ENCODE measurements around the gene TRAPPC5. TPM values are rescaled to one million over a fixed set of nuclear protein-coding genes. Genes with fewer than 3 reads are reported as not detected.

TRAPPC5 gene
- total RNA-seq, 1 experiment from 2014 or later = 101 TPM

- no peaks in the 10 kb centered on the region for H3K9me3 ChIP-seq (ENCODE audit: control insufficient read depth in 1 of 2, insufficient read depth in 1 of 2, low read depth in 1 of 2, low read length in 2 of 2)
- H4K20me1 ChIP-seq (ENCODE audit: insufficient read depth) = no peaks in the 10 kb centered on the region
- ATAC-seq (no peak), DNase-seq (ENCODE audit: low read depth, low spot score) (no peak)
- CTCF ChIA-PET = no interaction called here
- RAD21 ChIA-PET (ENCODE audit: low non-redundant PET in 1 of 2, low total read pairs in 2 of 2, uncharacterized antibody in 2 of 2, unreplicated experiment in 2 of 2) = no interaction called here
- H3K4me1 ChIP-seq (ENCODE audit: control insufficient read depth in 1 of 2, insufficient read depth in 2 of 2, low read length in 2 of 2) = peaks cover 0 to 18% of the 10 kb centered on the region in 2 experiments; a peak in 3 of 4 replicates
- no peak overlapping the region for H3K27ac ChIP-seq (ENCODE audit: low read depth, low read length)
- H3K4me3 ChIP-seq (replicated peaks in 1 of 2; ENCODE audit: low read depth in 1 of 2, low read length in 2 of 2) = no peak overlapping the region
- H3K79me2 ChIP-seq (ENCODE audit: insufficient read depth, low read length) = no peaks in the 10 kb centered on the region
- BruUV-seq (replicated peaks) = no TSS peak
- H3K9me2 ChIP-seq (ENCODE audit: insufficient read depth) = no peaks in the 10 kb centered on the region
- H3K9ac ChIP-seq (ENCODE audit: low read length) = no peak overlapping the region
- H3K36me3 ChIP-seq (ENCODE audit: control insufficient read depth in 1 of 2, insufficient read depth in 2 of 2, low read length in 2 of 2) = peaks cover 0 to 11% of the 10 kb centered on the region in 2 experiments; a peak in 1 of 4 replicates
- no peak for TF ChIP-seq RAD21 (IDR thresholded peaks at IDR 0.05; ENCODE audit: low read depth)
- TF ChIP-seq CBX3 (IDR thresholded peaks at IDR 0.05; ENCODE audit: low read depth) = no peak
- intact Hi-C loops (cut with micrococcal nuclease) = no loop called here
- no peaks in the 10 kb centered on the region for H3K27me3 ChIP-seq (ENCODE audit: insufficient read depth, low read length)
- no peak overlapping the region for H2AFZ ChIP-seq (ENCODE audit: low read depth, low read length, poor library complexity, severe bottlenecking)
- POLR2A ChIA-PET = no interaction called here
- H3K4me2 ChIP-seq (ENCODE audit: low read length) = no peak overlapping the region
Measured at GRCh38 chr19:7647156-7647555, 33.5 kb upstream of the TRAPPC5 start.

- H3K27ac ChIP-seq (ENCODE audit: low read depth, low read length) = no peak overlapping the region
- H3K4me3 ChIP-seq (replicated peaks in 1 of 2; ENCODE audit: low read depth in 1 of 2, low read length in 2 of 2) = no peak overlapping the region
- ChIA-PET CTCF (no interaction called here), RAD21 (ENCODE audit: low non-redundant PET in 1 of 2, low total read pairs in 2 of 2, uncharacterized antibody in 2 of 2, unreplicated experiment in 2 of 2) (no interaction called here), POLR2A (no interaction called here)
- no peak overlapping the region for H3K9ac ChIP-seq (ENCODE audit: low read length)
- BruUV-seq (replicated peaks) = no TSS peak
- H3K4me1 ChIP-seq (ENCODE audit: control insufficient read depth in 1 of 2, insufficient read depth in 2 of 2, low read length in 2 of 2) = peaks cover 3 to 17% of the 10 kb centered on the region in 2 experiments
- no peak for TF ChIP-seq POLR2A (IDR thresholded peaks at IDR 0.05; ENCODE audit: borderline replicate concordance, extremely low read depth, insufficient read depth, insufficient read length)
- no peak for TF ChIP-seq ZFX (IDR thresholded peaks at IDR 0.05)
- no peak for TF ChIP-seq ZNF274 (IDR thresholded peaks at IDR 0.05; ENCODE audit: low read depth, low read length)
- no peak for TF ChIP-seq ELF1 (IDR thresholded peaks at IDR 0.05; ENCODE audit: borderline replicate concordance, low read depth)
- no peak for TF ChIP-seq SP1 (IDR thresholded peaks at IDR 0.05; ENCODE audit: low read depth)
- H3K4me2 ChIP-seq (ENCODE audit: low read length) = no peak overlapping the region
- no peaks in the 10 kb centered on the region for H3K9me2 ChIP-seq (ENCODE audit: insufficient read depth)
- ATAC-seq (no peak), DNase-seq (ENCODE audit: low read depth, low spot score) (no peak)
- H3K9me3 ChIP-seq (ENCODE audit: control insufficient read depth in 1 of 2, insufficient read depth in 1 of 2, low read depth in 1 of 2, low read length in 2 of 2) = no peaks in the 10 kb centered on the region
- no peaks in the 10 kb centered on the region for H4K20me1 ChIP-seq (ENCODE audit: insufficient read depth)
- H3K27me3 ChIP-seq (ENCODE audit: insufficient read depth, low read length) = no peaks in the 10 kb centered on the region
- intact Hi-C loops (cut with micrococcal nuclease) = no loop called here
- no peaks in the 10 kb centered on the region for H3K79me2 ChIP-seq (ENCODE audit: insufficient read depth, low read length)
- H3K36me3 ChIP-seq (ENCODE audit: control insufficient read depth in 1 of 2, insufficient read depth in 2 of 2, low read length in 2 of 2) = 0 out of 4 replicates have a peak, but pooled peaks cover 0 to 11% of the 10 kb centered on the region in 2 experiments
- no peak overlapping the region for H2AFZ ChIP-seq (ENCODE audit: low read depth, low read length, poor library complexity, severe bottlenecking)
Measured at GRCh38 chr19:7648265-7649014, 32.2 kb upstream of the TRAPPC5 start.
